HG03575 (cell line): ENCODE measurements around the gene SEPTIN6.
"Not testable (repeated sequence)": the region's sequence is repeated elsewhere in the genome, so short reads cannot be mapped to it uniquely, and the experiment has no call there.

Source experiments
- ATAC-seq: cut with Tn5 transposase; IDR thresholded peaks from one replicate; pipeline ENCODE4 v1.9.1; 2021; ENCODE audit not compliant: unreplicated experiment, insufficient number of reproducible peaks, low FRiP score; ENCODE audit errors: extremely low read depth

SEPTIN6 gene

DNA sequence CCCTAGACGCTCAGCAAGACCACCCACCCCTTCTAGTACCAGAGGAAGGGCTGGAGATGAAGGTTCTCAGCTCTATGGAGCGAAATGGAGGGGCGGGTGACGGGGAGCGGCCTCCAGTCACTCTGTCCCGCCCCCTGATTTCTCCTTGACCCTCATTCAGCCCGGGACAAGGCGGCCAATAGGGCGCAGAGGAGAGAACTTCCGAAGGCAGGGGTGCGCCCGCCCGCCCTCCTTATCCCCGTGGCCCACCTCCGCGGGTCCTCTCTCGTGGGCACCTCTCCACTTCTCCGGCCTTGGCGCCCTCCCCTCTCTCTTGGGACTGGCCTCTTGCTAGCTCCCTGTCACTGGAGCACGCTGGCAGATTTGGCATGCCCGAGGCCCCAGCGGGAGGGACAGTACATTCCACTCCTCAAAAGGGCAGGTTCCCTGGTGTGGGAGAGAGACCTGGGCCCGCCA is 1.1 kb upstream of the SEPTIN6 start:
- no peak for ATAC-seq

DNA sequence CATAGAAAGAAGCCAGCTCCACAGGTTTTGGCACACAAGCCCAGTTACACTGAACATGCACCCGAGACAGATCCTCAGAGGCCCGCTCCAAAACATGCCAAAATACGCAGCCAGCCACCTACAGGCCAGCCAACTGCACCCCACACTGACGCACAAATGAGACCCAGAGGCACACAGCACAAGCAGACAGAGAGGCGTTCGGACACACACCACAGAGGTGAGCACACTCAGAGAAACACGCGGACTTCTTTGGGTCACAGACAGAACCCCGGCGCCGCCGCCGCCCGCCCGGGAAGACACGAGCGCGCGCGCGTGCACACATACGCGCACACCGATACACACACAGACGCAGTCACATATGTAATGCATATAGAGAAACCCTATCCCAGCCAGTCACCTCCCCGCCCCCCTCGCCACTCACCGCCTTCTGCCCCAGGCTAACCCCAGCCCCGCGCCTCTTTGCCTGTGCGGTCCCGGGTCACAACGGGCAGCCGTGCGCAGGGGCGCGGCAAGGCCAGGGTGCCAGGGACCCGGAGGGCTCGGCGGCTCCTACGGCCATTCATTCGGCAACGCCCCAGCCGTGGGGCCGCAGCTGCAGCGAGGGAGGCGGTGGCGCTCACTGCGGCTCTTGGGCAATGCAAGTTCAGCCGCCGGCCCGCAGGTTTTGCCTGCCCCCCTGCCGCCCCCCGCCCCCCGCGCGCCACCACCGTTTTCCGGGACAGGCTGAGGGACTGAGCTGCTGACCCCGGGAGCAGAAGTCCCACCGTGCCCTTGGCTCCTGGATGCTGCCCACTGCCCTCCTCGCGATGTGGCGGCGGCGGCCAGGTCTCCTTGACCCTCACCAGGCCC is 553 bp downstream of the SEPTIN6 start:
- ATAC-seq, result no peak

DNA sequence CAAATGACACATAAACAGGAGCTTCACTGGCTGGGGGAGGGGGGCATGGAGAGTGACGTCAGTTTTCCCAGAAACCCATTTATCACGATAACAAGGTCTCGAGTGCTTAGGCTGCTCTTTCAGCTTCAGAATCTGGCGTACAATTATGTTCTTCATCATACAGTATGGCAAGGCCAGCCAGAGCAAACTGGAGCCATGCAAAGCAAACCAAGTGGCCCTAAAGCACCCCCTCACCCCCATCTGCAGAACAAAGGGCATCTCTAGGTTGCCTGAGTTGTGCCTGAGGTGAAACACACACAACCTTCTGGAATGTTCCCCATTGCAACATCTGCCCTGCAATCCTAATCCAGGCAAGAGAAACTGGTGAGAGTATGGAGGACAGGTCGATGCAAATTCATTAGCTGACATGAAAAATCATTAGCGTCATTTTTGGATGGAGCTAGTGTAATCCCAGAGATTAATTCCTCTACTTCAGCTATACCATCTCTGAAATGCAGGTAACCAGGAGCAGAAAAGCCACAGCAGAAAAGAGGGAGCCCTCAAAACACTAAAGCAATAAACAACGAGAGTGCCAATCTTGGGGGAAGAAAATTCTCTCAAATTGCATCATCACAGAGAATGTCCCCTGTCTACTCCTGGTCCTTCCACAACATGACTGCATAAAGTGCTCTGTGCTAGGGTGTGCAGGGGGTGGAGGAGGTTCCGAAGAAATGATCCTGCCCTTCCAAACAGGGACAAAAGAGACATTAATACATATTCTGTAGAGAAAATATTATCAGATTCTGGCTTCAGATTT is 1.8 kb downstream of the SEPTIN6 start:
- no peak for ATAC-seq

DNA sequence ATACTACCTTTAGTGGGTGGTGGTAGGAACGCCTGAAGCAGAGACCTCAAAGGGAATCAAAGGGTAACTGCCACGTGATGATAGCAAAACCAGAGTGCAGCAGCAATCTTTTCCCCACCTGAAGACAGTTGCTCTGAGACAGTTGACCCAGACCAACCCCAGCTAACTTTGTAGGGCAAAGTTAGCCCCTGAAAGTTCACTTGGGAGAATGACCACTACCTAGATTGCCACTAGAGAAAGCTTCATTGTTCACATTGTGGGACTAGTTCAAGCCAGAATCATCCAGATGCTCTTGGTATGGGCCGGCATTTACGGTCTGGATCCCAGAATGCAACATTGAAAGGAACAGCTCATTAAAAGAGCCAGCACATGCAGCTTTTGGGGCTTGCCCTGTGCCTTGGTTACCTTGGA is 4.1 kb downstream of the SEPTIN6 start:
- no peak for ATAC-seq

DNA sequence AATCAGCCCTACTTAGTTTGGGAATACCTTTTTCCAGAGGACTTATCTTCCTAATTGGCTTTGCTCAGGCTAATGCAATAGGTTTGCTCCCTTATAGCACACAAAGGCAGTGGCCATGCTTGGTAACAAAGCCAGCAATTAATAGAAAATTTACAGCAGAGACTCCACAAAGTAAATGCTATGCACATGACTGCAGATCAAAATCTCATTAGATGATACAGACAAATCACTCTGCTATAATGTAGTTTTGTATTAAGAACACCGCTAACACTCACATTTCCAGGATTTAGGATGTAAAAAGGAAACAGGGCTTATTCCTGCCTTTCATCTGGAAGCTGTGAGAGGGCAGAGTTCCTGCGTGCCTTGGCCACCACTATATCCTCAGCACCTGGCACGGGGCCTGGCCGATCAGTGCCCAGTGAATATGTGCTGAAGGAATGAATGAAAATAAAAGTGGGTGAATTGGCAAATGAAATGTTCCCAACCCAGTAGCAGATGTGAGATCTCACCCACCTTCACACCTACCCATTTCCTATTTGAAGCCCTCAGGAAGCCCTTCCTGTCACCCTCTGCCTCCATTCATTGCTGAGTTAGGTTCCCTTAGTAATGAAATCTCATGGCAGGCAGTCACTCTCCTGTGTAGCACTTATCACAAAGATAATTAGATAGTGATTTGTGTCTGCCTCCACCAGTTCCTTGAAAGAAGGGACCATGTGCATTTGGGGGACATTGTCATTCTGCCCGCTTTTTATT is 5.1 kb downstream of the SEPTIN6 start:
- no peak for ATAC-seq

DNA sequence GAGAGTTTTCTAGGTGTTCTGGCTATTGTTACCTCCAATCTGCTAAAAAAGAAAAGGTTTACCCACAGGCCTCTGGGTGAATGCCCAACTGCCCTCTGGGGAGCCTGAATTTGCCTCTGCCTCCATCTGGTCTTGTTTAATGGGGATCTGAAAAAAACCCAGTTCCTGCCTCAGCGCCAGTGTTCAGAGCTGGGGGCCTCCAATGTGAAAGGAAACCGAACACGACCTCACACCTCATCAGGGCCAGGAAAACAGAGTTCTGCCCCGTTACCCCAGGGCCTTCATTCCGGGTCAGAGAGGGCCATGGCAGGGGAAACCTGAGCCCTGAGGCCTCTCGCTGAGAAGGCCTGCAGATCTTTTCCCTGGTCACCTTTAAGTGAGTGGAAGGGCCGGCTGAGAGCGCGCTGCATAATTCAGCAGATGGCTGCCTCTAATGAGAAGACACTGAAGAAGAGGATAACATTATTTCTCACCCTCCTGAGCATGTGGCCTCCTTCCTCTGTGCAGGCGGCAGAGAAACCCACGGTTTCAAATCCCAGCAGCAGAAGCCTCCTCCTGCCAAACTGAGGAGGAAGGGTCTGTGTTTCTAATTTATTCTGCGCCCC is 6.8 kb downstream of the SEPTIN6 start:
- ATAC-seq, result no peak

DNA sequence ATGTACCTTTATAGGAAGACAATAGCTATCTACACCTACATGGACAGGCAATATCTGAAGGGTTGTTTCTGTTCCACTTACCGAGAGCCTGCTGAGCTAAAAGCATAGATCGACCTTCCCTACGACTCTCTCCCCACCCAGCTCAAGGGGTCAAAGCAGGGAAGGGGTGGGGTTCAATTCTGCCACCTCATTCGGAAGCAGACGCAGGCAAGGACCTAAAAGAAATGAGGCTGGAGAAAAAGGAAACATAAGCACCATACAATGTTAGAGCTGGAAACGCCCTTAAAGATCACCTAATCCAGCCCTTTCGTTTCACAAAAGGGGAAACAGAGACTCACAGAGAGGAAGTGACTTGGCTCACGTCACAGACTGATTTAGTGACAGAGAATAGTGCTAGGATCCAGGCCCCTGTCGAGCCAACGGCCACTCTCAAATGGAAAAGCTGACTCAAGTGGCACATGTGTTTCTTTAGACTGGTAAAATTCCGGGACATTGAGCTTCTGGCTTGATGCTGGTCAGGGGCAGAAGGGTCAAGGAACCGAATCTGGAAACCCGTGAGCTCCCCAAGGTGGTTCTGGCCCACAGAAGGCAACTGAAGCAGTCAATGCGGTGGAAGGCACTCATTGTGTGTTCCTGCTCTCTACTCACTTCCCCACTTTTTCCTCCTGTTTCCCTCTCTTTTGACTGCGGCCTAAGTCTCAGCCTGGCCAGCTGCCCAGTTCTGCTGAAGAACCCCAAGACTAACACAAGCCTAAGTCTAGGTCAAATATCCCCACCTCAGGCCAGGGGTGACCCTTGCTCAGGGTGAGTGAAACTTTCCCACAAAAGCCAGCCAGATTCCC is 7.5 kb downstream of the SEPTIN6 start:
- no peak for ATAC-seq

DNA sequence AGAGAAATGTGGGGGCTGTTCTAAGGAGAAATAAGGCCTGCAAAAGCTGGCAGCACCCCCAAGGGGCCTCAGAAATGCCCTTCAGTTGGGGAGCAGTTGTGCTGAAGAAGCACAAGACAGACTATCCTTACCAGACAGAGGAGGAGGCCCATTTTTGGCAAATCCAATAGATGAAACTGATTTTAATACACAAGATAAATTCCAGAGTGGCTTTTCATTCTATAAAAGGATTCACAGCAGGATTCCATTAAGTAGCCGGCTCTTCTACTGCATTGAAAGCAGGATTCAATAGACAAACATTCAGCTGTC is 8.1 kb downstream of the SEPTIN6 start:
- ATAC-seq, result no peak

DNA sequence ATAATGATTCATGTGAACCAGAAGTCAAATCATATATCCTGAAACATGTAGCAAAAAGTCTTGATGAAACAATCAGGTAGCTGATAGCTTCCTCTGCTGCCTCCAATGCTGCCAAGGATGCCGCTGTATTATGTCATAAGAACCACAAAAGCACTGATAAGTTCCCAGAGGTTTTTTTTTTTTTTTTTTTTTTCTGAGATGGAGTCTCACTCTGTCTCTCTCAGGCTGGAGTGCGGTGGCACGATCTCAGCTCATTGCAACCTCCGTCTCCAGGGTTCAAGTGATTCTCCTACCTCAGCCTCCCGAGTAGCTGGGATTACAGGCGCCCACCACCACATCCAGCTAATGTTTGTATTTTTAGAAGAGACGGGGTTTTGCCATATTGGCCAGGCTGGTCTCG is 8.7 kb downstream of the SEPTIN6 start:
- not testable (repeated sequence) for ATAC-seq

DNA sequence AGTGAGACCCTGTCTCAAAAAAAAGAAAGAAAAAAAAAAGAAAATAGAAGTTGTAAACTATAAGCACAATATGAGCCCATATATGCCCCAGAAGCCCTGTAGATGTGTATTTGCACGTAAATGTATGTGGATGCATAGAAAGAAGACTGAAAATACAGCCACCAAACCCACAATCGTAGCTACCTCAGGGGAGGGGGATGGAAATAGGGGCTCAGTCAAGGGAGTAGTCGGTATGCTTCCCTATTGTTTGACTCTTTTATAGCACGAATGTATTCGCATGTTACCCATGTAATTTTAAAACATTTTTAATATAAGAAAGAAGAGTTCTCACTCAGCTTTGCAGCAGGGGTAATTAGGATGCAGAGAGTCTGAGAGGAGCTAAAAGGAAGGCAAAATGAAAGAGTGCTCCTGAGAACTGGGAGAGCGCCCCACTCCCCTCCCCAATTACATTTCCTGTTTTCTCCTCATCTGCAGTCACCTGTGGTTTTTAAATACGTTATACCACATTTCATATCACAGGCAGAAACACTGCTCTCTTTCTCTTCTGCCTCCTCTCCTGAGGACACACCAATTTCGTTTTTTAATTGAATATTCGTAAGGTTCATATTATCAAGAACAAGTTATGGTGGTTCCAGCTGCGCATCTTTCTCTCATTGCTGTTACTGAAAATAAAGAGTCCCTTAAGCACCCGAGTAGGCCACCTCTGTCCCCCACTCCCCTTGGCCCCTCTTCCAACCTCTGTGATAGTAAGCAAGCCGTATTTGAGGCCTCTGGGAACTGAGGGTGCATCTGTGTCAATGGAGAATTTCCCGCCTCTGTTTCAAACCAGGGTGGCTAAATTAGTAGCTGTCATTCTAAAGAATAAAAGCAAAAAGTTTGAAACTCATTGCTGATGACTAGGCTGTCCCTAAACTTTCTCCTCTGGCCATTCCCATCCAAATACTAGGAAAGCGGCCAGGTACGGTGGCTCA is 10.7 kb downstream of the SEPTIN6 start:
- ATAC-seq, result no peak

DNA sequence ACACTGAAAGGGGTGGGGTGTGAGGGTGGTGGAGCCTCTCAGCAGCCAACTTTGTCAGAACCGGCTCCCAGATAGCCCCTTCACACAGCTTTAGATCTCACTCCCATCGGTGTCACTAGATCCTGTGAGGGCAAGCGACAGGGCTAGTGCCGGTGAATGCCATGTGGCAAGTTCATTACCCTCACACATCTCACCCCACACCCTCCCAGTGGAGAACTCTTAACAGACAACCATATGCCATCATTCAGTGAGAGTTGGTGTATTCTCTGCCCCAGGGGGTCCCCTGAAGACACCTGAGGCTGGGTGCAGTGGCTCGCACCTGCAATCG is 15.3 kb downstream of the SEPTIN6 start:
- no peak for ATAC-seq

DNA sequence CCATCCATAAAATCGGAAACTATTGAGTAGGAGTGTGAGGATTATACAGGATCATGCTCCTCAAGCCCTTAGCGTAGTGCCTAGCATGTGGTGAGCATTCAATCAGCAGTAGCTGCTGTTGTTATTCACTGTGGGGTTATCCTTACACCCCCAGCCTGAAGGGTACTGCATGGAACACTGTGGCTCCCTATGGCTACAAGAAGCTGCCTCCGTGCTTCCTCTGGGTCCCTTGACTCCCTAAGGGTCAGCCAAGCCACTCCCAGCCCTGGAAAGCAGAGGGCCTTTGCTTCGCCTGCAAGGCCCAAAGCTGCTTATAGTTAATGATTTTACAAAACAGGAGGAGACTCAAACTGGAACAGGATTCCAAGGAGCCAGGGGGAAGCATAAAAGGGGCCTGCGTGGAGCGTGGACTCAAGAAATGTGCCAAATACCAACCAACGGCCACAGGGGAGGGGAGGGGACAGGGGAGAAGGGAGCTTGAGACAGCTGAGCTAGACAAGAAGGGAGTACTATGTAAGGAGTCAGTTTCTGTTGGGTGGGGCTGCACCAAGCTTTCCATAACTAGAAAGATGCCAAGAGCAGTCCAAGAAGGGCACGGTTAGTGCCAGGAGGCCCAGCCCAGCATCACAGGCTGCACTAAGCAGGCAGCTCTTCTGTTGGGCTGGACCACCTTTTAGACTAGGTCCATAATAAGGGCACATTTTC is 15.9 kb downstream of the SEPTIN6 start:
- ATAC-seq, result no peak

DNA sequence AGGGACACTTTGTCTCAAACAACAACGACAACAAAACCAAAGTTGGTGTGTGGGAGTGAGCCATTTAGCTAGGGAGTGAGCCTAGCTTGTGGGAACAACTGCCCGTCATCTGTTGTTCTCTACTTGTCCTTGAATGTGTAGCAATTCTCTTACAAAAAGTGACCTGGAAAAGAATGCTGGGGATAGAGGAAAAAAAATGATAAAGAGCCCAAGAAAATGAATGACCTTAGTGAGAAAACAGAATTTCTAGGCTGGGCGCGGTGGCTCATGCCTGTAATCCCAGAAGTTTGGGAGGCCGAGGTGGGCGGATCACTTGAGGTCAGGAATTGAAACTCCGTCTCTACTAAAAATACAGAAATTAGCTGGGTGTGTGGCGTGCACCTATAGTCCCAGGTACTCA is 19.6 kb downstream of the SEPTIN6 start:
- no peak for ATAC-seq

DNA sequence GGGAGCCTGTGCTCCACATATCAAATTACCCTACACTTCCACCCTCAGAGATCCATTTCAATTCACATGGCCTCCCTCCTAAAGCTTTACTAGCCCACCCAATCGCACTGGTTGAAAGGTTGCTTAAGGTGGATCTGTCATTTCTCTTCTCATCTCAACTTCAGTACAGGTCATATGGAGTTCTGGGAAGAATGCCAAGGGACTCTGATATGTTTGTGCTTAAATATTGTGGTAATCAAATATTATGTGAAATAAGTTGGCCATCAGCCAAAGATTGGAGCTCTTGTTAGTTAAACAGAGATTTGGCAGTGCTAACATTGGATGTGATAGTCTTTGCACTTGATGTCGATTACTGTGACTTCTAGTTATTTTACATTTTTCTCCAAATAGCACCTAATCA is 20.5 kb downstream of the SEPTIN6 start:
- ATAC-seq, result no peak

DNA sequence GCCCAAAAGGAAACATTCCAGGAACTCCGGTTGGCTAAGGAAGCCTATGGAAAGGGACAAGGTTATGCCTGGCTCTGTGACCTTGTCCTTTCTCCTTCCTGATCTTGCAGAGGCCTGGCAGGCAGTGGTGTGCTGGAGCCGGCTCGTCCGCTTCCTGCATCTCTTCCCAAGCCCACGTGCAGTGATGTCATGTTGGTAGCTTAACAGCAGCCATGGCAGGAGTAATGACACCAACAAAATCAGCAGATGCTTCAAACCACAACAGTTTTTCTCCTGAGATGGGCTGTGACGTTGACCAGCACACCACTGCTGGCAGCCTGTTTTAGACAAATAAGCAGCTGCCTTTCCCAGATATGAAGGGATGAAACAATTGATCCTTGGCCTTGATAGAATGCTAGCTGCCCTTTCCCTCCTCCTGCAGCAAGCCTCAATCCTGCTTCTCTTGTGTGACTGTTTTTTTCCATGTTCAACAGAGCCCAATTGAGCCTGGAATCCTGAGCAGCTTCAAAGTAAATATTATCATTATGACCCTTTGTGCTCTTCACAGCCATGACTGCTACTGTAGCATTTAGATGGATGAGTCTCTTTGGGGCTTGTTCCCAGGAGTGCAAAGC is 23.4 kb downstream of the SEPTIN6 start:
- ATAC-seq, result no peak

DNA sequence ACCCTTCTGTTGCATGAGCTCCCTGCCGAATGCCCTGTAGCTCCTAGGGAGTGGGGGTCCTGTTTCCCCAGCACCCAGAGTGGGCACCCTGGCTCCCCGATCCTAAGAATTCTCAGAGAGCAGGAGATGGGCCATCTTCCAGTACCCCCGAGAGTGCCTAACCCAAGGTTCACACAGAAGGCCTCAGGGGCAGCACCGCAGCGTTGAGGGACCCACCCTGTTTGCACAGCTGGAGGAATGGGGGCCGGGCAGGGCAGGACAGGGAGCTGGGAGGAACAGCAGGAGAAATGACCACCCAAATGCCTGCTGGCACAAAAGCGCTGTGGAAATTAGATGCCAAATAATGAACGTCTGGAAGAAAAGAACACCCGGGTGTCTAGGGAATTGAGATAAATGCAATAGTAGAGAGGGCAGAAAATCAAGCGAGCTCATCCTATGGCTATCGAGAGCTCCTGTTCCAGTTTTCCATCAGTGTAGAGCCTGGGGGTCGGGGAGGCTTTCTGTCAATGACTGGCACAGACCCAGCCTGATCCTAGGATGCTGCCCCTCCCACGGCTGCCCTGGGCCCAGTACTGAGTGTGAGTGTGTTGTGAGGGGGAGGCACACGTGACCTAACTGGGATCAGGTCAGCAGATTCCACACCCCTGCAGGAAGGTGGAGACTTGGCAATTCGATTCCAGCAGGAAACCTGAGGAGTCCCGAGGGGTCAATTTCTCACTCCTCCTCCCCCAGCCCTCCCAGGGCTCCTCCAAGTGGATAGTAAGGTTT is 25.7 kb downstream of the SEPTIN6 start:
- ATAC-seq, result no peak
